Stimulated activated CD4-positive, alpha-beta T cell treated with anti-CD3 and anti-CD28 coated beads, Interleukin-4, amount 100 ng/mL, for 1 hour (primary cell): ENCODE data around the gene PITPNC1.
"Not testable (repeated sequence)": the region's sequence is repeated elsewhere in the genome, so short reads cannot be mapped to it uniquely, and the experiment has no call there.

Source experiments
- DNase-seq: peaks from one replicate; pipeline ENCODE4 v3.0.0-alpha.2; 2020

The PITPNC1 gene

GRCh38 chr17:67557921-67558320, 180.8 kb downstream of the PITPNC1 start:
- no peak for DNase-seq

- DNase-seq: no peak
Measured at GRCh38 chr17:67558740-67559380, 181.8 kb downstream of the PITPNC1 start.

DNA sequence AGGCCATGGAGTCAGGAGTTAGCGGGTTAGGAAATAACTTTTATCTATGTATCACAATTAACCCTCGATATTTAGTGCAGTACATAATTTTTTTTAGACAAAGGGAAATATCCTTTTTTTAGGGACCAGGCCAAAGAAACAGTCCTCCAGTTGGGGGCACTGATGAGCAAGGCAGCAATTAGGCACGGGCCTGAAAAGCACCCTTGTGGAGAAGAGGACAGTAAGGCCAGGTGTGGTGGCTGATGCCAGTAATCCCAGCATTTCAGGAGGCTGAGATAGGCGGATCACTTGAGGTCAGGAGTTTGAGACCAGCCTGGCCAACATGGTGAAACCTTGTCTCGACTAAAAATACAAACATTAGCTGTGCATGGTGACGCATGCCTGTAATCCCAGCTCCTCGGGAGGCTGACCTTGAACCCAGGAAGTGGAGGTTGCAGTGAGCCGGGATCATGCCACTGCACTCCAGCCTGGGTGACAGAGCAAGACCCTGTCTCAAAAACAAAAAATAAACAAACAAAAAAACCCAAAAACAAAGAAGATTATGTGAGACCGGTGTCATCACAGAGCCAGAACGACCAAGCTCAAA, 182.4 kb downstream of the PITPNC1 start:
- no peak for DNase-seq

GRCh38 chr17:67562005-67562404, 184.9 kb downstream of the PITPNC1 start:
- no peak for DNase-seq

- DNase-seq: no peak
Measured at GRCh38 chr17:67563692-67564228, 186.7 kb downstream of the PITPNC1 start.

DNA sequence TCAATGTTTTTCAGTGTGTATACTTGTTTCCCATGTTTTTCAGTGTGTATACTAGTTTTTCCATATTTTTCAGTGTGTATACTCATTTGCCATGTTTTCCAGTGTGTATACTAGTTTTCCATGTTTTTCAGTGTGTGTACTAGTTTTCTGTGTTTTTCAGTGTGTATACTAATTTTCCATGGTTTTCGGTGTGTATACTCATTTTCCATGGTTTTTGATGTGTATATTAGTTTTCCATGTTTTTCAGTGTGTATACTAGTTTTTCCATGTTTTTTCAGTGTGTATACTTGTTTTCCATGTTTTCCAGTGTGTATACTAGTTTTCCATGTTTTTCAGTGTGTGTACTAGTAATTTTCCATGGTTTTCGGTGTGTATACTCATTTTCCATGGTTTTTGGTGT, 188.0 kb downstream of the PITPNC1 start:
- no peak for DNase-seq

DNA sequence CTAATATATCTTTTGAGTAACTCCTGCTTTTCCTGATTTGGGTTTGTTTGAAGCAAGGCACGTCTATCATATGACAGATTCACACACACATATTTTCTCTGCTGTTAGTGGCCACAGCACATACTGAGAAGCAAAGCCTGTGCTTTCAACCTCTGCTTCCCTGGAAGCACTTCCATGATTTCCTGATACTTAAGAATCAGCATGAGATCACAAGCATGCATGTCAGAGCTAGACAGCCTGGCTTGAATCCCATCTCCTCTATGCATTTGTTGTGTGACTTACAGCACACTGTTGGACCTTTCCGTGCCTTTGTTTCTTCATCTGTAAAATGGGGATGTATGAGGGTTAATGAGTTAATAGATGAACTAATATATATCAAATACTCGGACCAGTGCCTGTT, 189.6 kb downstream of the PITPNC1 start:
- no peak for DNase-seq

GRCh38 chr17:67569015-67569451, 192.0 kb downstream of the PITPNC1 start:
- DNase-seq: no peak

- DNase-seq: no peak
Measured at GRCh38 chr17:67569873-67570272, 192.8 kb downstream of the PITPNC1 start.

DNA sequence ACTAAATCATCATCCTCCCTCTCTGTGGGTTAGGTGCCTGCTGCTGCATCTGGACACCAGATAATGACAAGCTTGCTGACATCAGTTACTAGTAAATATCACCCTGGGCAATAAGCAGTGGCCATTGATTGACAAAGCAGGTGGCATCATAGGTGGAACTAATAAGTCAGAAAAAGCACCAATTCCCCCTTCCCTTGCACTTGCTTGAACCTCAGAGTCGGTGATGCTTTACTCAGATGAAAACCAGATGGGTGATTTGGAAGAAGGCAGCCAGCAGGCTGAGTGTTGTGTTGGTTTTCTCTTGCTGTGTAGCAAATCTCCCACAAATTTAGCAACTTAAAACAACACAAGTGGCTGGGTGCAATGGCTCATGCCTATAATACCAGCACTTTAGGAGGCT, 193.7 kb downstream of the PITPNC1 start:
- no peak for DNase-seq

DNA sequence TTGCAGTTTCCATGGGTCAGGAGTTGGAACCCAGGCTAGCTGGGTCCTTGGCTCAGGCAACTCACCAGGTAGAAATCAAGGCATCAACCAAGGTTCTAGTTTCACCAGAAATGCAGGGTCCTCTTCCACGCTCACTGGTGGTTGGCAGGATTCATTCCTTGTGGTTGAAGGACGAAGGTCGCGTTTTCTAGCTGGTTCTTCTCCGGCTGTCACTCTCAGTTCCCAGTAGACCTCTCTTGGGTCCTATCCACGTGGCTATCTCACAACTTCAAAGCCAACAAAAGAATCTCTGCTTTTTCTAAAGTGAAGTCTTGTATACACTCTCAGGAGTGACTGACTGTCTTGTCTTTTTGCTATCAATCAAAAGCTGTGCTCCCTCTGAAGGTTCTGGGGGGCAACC, 194.4 kb downstream of the PITPNC1 start:
- no peak for DNase-seq

DNA sequence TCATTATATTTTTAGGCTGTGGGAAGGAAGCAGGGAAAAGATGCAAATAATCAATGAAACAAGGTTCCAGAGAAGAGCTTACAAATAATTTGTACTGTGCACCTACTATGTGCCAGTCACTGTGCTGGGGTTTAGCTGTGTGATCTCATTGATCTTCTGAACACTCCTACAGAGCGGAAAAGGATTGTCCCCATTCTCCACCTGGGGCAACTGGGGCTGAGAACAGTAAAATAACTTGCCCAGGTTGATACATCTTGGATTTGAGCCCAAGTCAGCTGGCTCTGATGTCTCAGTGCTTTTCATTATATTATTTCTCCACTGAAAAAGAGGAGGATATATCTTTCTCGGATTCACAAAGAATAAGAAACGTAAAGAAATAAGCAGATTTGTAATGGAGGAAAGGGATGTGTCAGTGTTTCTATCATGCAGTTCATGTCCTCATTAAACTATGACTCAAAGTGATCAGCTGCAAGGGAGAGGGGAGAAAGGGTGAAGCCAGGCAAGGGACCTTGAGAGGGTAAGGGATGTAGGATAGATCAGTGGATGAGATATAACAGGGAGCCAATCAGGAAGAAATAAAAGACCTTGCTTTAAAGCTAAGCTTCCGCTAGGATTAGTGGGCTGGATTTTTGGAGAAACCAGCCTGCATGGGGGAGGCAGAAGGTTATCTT, 197.0 kb downstream of the PITPNC1 start:
- DNase-seq: no peak

- DNase-seq: no peak
Measured at GRCh38 chr17:67574658-67575293, 197.7 kb downstream of the PITPNC1 start.

DNA sequence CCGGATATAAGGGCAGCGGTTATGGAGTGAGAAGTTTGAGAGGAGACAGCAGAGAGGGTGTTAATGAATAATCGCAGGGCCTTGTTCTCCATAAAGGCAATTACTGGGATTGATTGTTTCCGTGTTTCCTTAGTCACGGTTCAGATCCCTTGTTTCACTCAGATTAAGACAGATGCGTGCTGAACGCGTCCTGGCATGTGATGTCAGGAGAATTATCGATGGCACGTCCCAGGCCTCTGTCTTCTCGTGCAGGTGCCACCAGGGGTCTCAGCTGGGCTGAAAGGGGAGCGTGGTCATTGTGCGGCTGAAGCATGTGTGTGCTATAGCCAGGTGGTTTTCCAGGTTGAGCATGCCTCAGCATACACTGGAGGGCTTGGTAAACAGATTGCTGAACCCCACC, 198.2 kb downstream of the PITPNC1 start:
- DNase-seq: no peak

DNA sequence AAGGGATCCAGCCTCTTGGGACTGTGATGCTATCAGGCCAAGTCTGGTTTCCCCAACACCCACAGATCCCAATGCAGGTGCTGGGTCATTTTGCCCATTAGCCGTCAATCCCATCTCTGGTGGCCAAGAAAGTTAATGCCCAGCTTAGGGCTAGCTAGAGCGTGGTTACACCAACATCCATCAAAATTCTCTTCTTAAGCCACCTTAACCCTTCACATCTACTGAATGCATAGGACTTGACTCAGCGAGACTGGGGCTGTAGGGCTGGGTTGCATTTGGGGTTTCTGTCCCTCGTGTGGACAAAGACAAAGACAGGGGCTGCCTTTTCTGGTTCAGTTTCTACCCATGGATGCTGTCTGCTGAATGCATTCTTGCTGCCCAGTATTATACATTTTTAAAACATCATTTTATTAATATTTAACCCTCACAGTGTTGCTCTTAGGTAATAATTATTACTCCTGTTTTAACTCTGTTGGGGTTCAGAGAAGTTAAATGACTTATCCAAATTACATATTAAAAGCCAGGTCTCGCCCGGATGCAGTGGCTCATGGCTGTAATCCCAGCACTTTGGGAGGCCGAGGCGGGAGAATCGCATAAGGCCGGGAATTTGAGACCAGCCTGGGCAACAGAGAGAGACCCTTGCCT, 199.5 kb downstream of the PITPNC1 start:
- DNase-seq: no peak

- no peak for DNase-seq
Measured at GRCh38 chr17:67577429-67578141, 200.5 kb downstream of the PITPNC1 start.

GRCh38 chr17:67578142-67578457, 201.0 kb downstream of the PITPNC1 start:
- no peak for DNase-seq

GRCh38 chr17:67578679-67579405, 201.8 kb downstream of the PITPNC1 start:
- not testable (repeated sequence) for DNase-seq

DNA sequence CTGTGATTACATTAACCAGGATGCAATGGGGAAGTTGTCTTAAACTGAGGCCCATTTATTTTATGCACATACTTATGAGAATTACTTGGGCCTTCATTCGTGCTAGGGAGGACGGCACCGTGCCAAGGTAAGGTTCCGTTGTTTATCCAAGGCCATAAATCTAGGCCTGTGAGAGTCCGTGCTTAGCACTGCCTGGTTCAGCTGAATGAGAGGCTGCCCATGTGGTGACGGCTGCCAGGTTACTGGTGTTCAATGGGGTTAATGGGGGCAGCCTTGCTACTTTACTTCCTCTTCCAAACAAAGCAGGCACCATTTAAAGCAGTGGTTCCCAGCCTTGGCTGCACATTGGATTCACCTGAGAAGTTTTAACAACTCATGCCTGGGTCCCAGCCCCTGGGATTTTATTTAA, 205.6 kb downstream of the PITPNC1 start:
- DNase-seq: no peak

GRCh38 chr17:67585077-67585602, 208.1 kb downstream of the PITPNC1 start:
- no peak for DNase-seq

GRCh38 chr17:67588326-67588725, 211.2 kb downstream of the PITPNC1 start:
- no peak for DNase-seq
